CD4-positive, alpha-beta memory T cell (primary cell): ENCODE results near the gene CLCA1. TPM values are rescaled to one million over a fixed set of nuclear protein-coding genes. Genes with fewer than 3 reads are reported as not detected.

Experiments
- CTCF ChIA-PET: fragments of 350-600 bp; sonication (Branson Sonifier 250); formaldehyde crosslinking; loops from one replicate; lab custom pipeline; 2021; ENCODE audit warnings: inconsistent platforms; ENCODE audit not compliant: partially characterized antibody; lab: Charles Lee
- POLR2A ChIA-PET: fragments of 350-600 bp; sonication (Branson Sonifier 250); formaldehyde crosslinking; loops from one replicate; lab custom pipeline; 2021; ENCODE audit not compliant: partially characterized antibody; lab: Charles Lee
- DNase-seq, 5 donors: peaks; one replicate each; pipeline versions ENCODE4 v3.0.0 to v3.0.0-alpha.2; 2020 to 2022; ENCODE audit warnings: mixed read lengths in 1 of 5
- H3K27ac ChIP-seq: one replicate; pipeline ENCODE4 v1.7.0; 2013; ENCODE audit warnings: low read depth, low read length
- H3K27me3 ChIP-seq: 2 replicates; pipeline ENCODE4 v1.7.0; 2013; ENCODE audit warnings: mild to moderate bottlenecking, low read length, moderate library complexity; ENCODE audit not compliant: insufficient read depth
- H3K36me3 ChIP-seq: 2 replicates; pipeline ENCODE4 v1.7.0; 2013; ENCODE audit warnings: mild to moderate bottlenecking, low read length, moderate library complexity; ENCODE audit not compliant: insufficient read depth
- H3K4me1 ChIP-seq: 2 replicates; pipeline ENCODE4 v1.7.0; 2013; ENCODE audit warnings: mild to moderate bottlenecking, low read length, moderate library complexity; ENCODE audit not compliant: insufficient read depth
- H3K4me3 ChIP-seq, 2 donors: one replicate each; pipeline ENCODE4 v1.7.0; 2013; ENCODE audit warnings: low read length in 2 of 2, mild to moderate bottlenecking in 1 of 2
- H3K9me3 ChIP-seq, 2 donors: one replicate each; pipeline ENCODE4 v1.7.0; 2013; ENCODE audit warnings: low read length in 2 of 2, control low read depth in 1 of 2; ENCODE audit not compliant: control insufficient read depth in 1 of 2
- H3K27ac Mint-ChIP-seq, 7 donors: one replicate each; pipeline ENCODE4 v1.8.0; 2020 to 2021; ENCODE audit warnings: mixed read lengths in 7 of 7, mild to moderate bottlenecking in 6 of 7, inconsistent platforms in 3 of 7, moderate library complexity in 3 of 7
- H3K27me3 Mint-ChIP-seq, 2 donors: one replicate each; pipeline ENCODE4 v1.8.0; 2020 to 2021; ENCODE audit warnings: mixed read lengths in 2 of 2
- H3K36me3 Mint-ChIP-seq, 2 donors: one replicate each; pipeline ENCODE4 v1.8.0; 2020 to 2021; ENCODE audit warnings: mixed read lengths in 2 of 2, inconsistent platforms in 1 of 2, mild to moderate bottlenecking in 1 of 2
- H3K4me1 Mint-ChIP-seq, 4 donors: one replicate each; pipeline ENCODE4 v1.8.0; 2020 to 2021; ENCODE audit warnings: mixed read lengths in 4 of 4, mild to moderate bottlenecking in 1 of 4
- H3K4me3 Mint-ChIP-seq, 8 donors: one replicate each; pipeline ENCODE4 v1.8.0; 2020 to 2021; ENCODE audit warnings: mixed read lengths in 8 of 8, mild to moderate bottlenecking in 7 of 8, moderate library complexity in 6 of 8, inconsistent platforms in 3 of 8
- H3K9me3 Mint-ChIP-seq, 8 donors: one replicate each; pipeline ENCODE4 v1.8.0; 2020 to 2021; ENCODE audit warnings: mixed read lengths in 8 of 8, mild to moderate bottlenecking in 5 of 8, inconsistent platforms in 3 of 8, moderate library complexity in 1 of 8
- intact Hi-C: fragments of 100-400 bp; cut with micrococcal nuclease; formaldehyde crosslinking; loops from one replicate; pipeline ENCODE4 v1.15.1; 2023
- polyA plus RNA-seq, 2 donors: library from polyadenylated mRNA; unstranded; fragments of 300-500 nt; fragmentation: Illumina TruSeq; gene quantifications; one replicate each; pipeline ENCODE4 v1.2.3, GENCODE V29; 2021
- total RNA-seq, 2 experiments: library from RNA; stranded (reverse); gene quantifications; one replicate each; pipeline ENCODE4 v1.2.3, GENCODE V29; 2021

The CLCA1 gene
- not detected for total RNA-seq
- not detected for polyA plus RNA-seq

- Histone ChIP-seq H3K4me1 (no peaks in the 10 kb centered on the region), H3K27ac (no peak within 1 kb of the TSS), H3K4me3 (no peak within 1 kb of the TSS), H3K27me3 (peaks cover 3% of the 10 kb centered on the region), H3K9me3 (no peaks in the 10 kb centered on the region), H3K36me3 (no peaks in the 10 kb centered on the region)
- H3K27me3 Mint-ChIP-seq, result peaks cover 6 to 7% of the 10 kb centered on the region in 2 donors
- POLR2A ChIA-PET, result no interaction called here
- H3K36me3 Mint-ChIP-seq, result no peaks in the 10 kb centered on the region
- DNase-seq, result no peak
- no peak within 1 kb of the TSS for H3K4me3 Mint-ChIP-seq
- peaks cover 0 to 3% (median 0%) of the 10 kb centered on the region in 4 donors for H3K4me1 Mint-ChIP-seq
- no peaks in the 10 kb centered on the region for H3K9me3 Mint-ChIP-seq
- no peak within 1 kb of the TSS for H3K27ac Mint-ChIP-seq
- CTCF ChIA-PET, result interaction anchor here (0.6 to 1.8 kb wide), 2 partner anchors 16 to 31 kb away, joined by 3 to 5 read pairs; no protein-coding TSS in a partner anchor
- intact Hi-C loops, result no loop called here
Observed at GRCh38 chr1:86468501-86468977, at the start of gene CLCA1. Gene CLCA1 (plus strand): TSS chr1:86468927. CDS start chr1:86468972, 45 bp downstream.

- intact Hi-C loops, result loop anchor here (1.0 to 5.0 kb wide), 4 partner anchors 23 to 83 kb away; partner anchors contain the start of gene ODF2L
- H3K4me3 ChIP-seq, result no peak overlapping the region
- peaks cover 0 to 1% (median 0%) of the 10 kb centered on the region in 8 donors for H3K9me3 Mint-ChIP-seq
Observed at GRCh38 chr1:86419277-86419903, 49.3 kb upstream of the CLCA1 start.

GRCh38 chr1:86421601-86422280 is 47.0 kb upstream of the CLCA1 start:
- no peaks in the 10 kb centered on the region for H3K4me1 ChIP-seq
- no peaks in the 10 kb centered on the region for H3K36me3 ChIP-seq
- DNase-seq, result no peak
- H3K27me3 ChIP-seq, result no peaks in the 10 kb centered on the region
- H3K4me3 ChIP-seq, result no peak overlapping the region
- Mint-ChIP-seq H3K36me3 (no peaks in the 10 kb centered on the region), H3K4me3 (no peak overlapping the region), H3K4me1 (peaks cover 2 to 6% (median 4%) of the 10 kb centered on the region in 4 donors), H3K27ac (no peak overlapping the region), H3K27me3 (peaks cover 2 to 15% of the 10 kb centered on the region in 2 donors), H3K9me3 (peaks cover 0 to 1% (median 0%) of the 10 kb centered on the region in 8 donors)
- ChIA-PET POLR2A (no interaction called here), CTCF (interaction anchor here (1.0 to 2.8 kb wide), 2 partner anchors 9 to 77 kb away, joined by 4 to 10 read pairs; no protein-coding TSS in a partner anchor)
- no peaks in the 10 kb centered on the region for H3K9me3 ChIP-seq
- H3K27ac ChIP-seq, result no peak overlapping the region
- intact Hi-C loops, result no loop called here

More at GRCh38 chr1:86419277-86419903, 49.3 kb upstream of the CLCA1 start:
- H3K27ac Mint-ChIP-seq, result peak overlapping the region in 3 of 7 donors; percentile 53 to 83 (median 78)
- H3K27ac ChIP-seq, result no peak overlapping the region
- H3K36me3 ChIP-seq, result no peaks in the 10 kb centered on the region
- peak overlapping the region; percentile 57 to 86 (median 72) for H3K4me3 Mint-ChIP-seq
- POLR2A ChIA-PET, result no interaction called here
- CTCF ChIA-PET, result interaction anchor here (0.7 to 1.0 kb wide), 2 partner anchors 13 to 87 kb away, joined by 3 to 4 read pairs; no protein-coding TSS in a partner anchor
- H3K9me3 ChIP-seq, result no peaks in the 10 kb centered on the region
- DNase-seq, result peak; percentile 47 to 62 (median 52)
- H3K27me3 ChIP-seq, result no peaks in the 10 kb centered on the region
- peaks cover 2 to 6% (median 4%) of the 10 kb centered on the region in 4 donors for H3K4me1 Mint-ChIP-seq
- no peaks in the 10 kb centered on the region for H3K36me3 Mint-ChIP-seq
- no peaks in the 10 kb centered on the region for H3K4me1 ChIP-seq
- peaks cover 2 to 9% of the 10 kb centered on the region in 2 donors for H3K27me3 Mint-ChIP-seq

GRCh38 chr1:86423473-86423872 is 45.3 kb upstream of the CLCA1 start:
- Histone ChIP-seq H3K36me3 (no peaks in the 10 kb centered on the region), H3K4me1 (no peaks in the 10 kb centered on the region), H3K27ac (no peak overlapping the region), H3K4me3 (no peak overlapping the region), H3K9me3 (no peaks in the 10 kb centered on the region), H3K27me3 (no peaks in the 10 kb centered on the region)
- intact Hi-C loops, result no loop called here
- peaks cover 2 to 15% of the 10 kb centered on the region in 2 donors for H3K27me3 Mint-ChIP-seq
- H3K9me3 Mint-ChIP-seq, result peaks cover 0 to 1% (median 0%) of the 10 kb centered on the region in 8 donors
- H3K4me1 Mint-ChIP-seq, result peaks cover 2 to 6% (median 4%) of the 10 kb centered on the region in 4 donors
- ChIA-PET POLR2A (no interaction called here), CTCF (interaction anchor here (1.0 to 1.7 kb wide), 3 partner anchors 44 to 82 kb away, joined by 3 to 8 read pairs (median 4); no protein-coding TSS in a partner anchor)
- DNase-seq, result no peak
- no peak overlapping the region for H3K4me3 Mint-ChIP-seq
- no peak overlapping the region for H3K27ac Mint-ChIP-seq
- H3K36me3 Mint-ChIP-seq, result no peaks in the 10 kb centered on the region

- no peak within 1 kb of the TSS for H3K27ac ChIP-seq
- POLR2A ChIA-PET, result no interaction called here
- H3K27me3 Mint-ChIP-seq, result peaks cover 2 to 15% of the 10 kb centered on the region in 2 donors
- DNase-seq, result no peak
- no peaks in the 10 kb centered on the region for H3K4me1 ChIP-seq
- H3K9me3 Mint-ChIP-seq, result peaks cover 0 to 1% (median 0%) of the 10 kb centered on the region in 8 donors
- H3K4me1 Mint-ChIP-seq, result peaks cover 2 to 6% (median 4%) of the 10 kb centered on the region in 4 donors
- H3K27me3 ChIP-seq, result no peaks in the 10 kb centered on the region
- H3K36me3 Mint-ChIP-seq, result no peaks in the 10 kb centered on the region
- intact Hi-C loops, result no loop called here
- H3K4me3 Mint-ChIP-seq, result no peak within 1 kb of the TSS
- H3K36me3 ChIP-seq, result no peaks in the 10 kb centered on the region
- CTCF ChIA-PET, result interaction anchor here (1.0 to 1.7 kb wide), 4 partner anchors 44 to 82 kb away, joined by 3 to 8 read pairs (median 4); no protein-coding TSS in a partner anchor
- no peak within 1 kb of the TSS for H3K4me3 ChIP-seq
- no peak within 1 kb of the TSS for H3K27ac Mint-ChIP-seq
- H3K9me3 ChIP-seq, result no peaks in the 10 kb centered on the region
Observed at GRCh38 chr1:86423873-86424272, 44.9 kb upstream of the CLCA1 start, which contains the start of gene CLCA2. Gene CLCA2 (plus strand): TSS chr1:86424171. CDS start chr1:86424248, 77 bp downstream.

- CTCF ChIA-PET, result interaction anchor here (1.9 kb wide), 2 partner anchors 8 to 72 kb away, joined by 10 read pairs; no protein-coding TSS in a partner anchor
- H3K4me1 Mint-ChIP-seq, result no peaks in the 10 kb centered on the region
- H3K9me3 Mint-ChIP-seq, result no peaks in the 10 kb centered on the region
- POLR2A ChIA-PET, result interaction anchor here (0.6 kb wide), 1 partner anchor 33 kb away, joined by 3 read pairs; the partner anchor contains the start of gene ODF2L
- peaks cover 6% of the 10 kb centered on the region for H3K4me1 ChIP-seq
- H3K4me3 ChIP-seq, result no peak overlapping the region
- no peak overlapping the region for H3K27ac ChIP-seq
- intact Hi-C loops, result no loop called here
- no peak for DNase-seq
- H3K9me3 ChIP-seq, result no peaks in the 10 kb centered on the region
- H3K27me3 ChIP-seq, result no peaks in the 10 kb centered on the region
- no peak overlapping the region for H3K4me3 Mint-ChIP-seq
- H3K36me3 Mint-ChIP-seq, result no peaks in the 10 kb centered on the region
- peaks cover 2 to 6% of the 10 kb centered on the region in 2 donors for H3K27me3 Mint-ChIP-seq
- H3K27ac Mint-ChIP-seq, result no peak overlapping the region
- H3K36me3 ChIP-seq, result no peaks in the 10 kb centered on the region
Observed at GRCh38 chr1:86429122-86429725, 39.5 kb upstream of the CLCA1 start.
